Upper lobe of left lung (tissue), 6 donors: ENCODE results near the gene GON7. TPM values are rescaled to one million over a fixed set of nuclear protein-coding genes. Genes with fewer than 3 reads are reported as not detected.
"Not testable (repeated sequence)": the region's sequence is repeated elsewhere in the genome, so short reads cannot be mapped to it uniquely, and the experiment has no call there.

ENCODE experiments used
- ATAC-seq, 2 donors: fragments of 200-7000 bp; cut with Tn5 transposase; one replicate each; pipeline ENCODE4 v1.9.1; 2022; ENCODE audit warnings: mild to moderate bottlenecking in 2 of 2, moderate library complexity in 2 of 2; ENCODE audit not compliant: low FRiP score in 2 of 2
- DNase-seq, 2 donors: peaks; one replicate each; pipeline ENCODE4 v3.0.0-alpha.2; 2019 to 2020
- H3K27ac ChIP-seq, 4 donors: fragments of 200-600 bp; sonication (generic); one replicate each; pipeline ENCODE4 v1.5.1; 2016 to 2019
- H3K27me3 ChIP-seq, 4 donors: fragments of 200-600 bp; sonication (generic); one replicate each; pipeline ENCODE4 v1.5.1; 2017 to 2019
- H3K36me3 ChIP-seq, 4 donors: fragments of 200-600 bp; sonication (generic); one replicate each; pipeline ENCODE4 v1.5.1; 2016 to 2019
- H3K4me1 ChIP-seq, 4 donors: fragments of 200-600 bp; sonication (generic); one replicate each; pipeline ENCODE4 v1.5.1; 2018 to 2019
- H3K4me3 ChIP-seq, 4 donors: fragments of 200-600 bp; sonication (generic); one replicate each; pipeline ENCODE4 v1.5.1; 2017 to 2019; ENCODE audit warnings: mild to moderate bottlenecking in 2 of 4, moderate library complexity in 1 of 4
- H3K9me3 ChIP-seq, 4 donors: fragments of 200-600 bp; sonication (generic); one replicate each; pipeline ENCODE4 v1.5.1; 2018 to 2019
- EP300 ChIP-seq, 4 donors: sonication (generic); formaldehyde crosslinking; IDR thresholded peaks; one replicate each; pipeline ENCODE4 v1.5.1; 2017; ENCODE audit warnings: antibody characterized with exemption in 4 of 4, control low read depth in 2 of 4
- POLR2A ChIP-seq, 4 donors: fragments of 450-650 bp; IDR thresholded peaks; one replicate each; pipeline ENCODE4 v1.5.1; 2016 to 2017; ENCODE audit warnings: antibody characterized with exemption in 4 of 4, mild to moderate bottlenecking in 2 of 4
- POLR2AphosphoS5 ChIP-seq, 2 donors: sonication (generic); formaldehyde crosslinking; IDR thresholded peaks; one replicate each; pipeline ENCODE4 v1.5.1; 2017; ENCODE audit warnings: antibody characterized with exemption in 2 of 2
- WGBS, 2 donors: methylation state at CpG; one replicate each; pipeline ENCODE4 v1.1.5; 2017 to 2018; 5-methylcytosine and 5-hydroxymethylcytosine counted together
- total RNA-seq, 6 donors: library from RNA; depleted of rRNA in 4 of 6; stranded (reverse); fragments of >200 nt in 4 of 6; gene quantifications; one replicate each; pipeline versions ENCODE4 v1.1.0 to v1.2.1, GENCODE V29; 2016 to 2021
- TF ChIP-seq, protein P1 (sequence below), 6 experiments: fragments of 450-650 bp in 4 of 6; fragments of 200-600 bp in 2 of 6; sonication (generic) in 2 of 6; IDR thresholded peaks; one replicate each; pipeline ENCODE4 v1.5.1; 2016 to 2019; ENCODE audit warnings: antibody characterized with exemption in 6 of 6
- donor health status: DM: no; HTN: no; CAD: no; lungs with moderate emphysema.
- donor health status: DM: no; HTN: yes; CAD: no; lungs with severe emphysema.

GON7 gene
- total RNA-seq, 6 donors from 2014 or later = 7.5 to 31.1 (median 14.7) TPM

DNA sequence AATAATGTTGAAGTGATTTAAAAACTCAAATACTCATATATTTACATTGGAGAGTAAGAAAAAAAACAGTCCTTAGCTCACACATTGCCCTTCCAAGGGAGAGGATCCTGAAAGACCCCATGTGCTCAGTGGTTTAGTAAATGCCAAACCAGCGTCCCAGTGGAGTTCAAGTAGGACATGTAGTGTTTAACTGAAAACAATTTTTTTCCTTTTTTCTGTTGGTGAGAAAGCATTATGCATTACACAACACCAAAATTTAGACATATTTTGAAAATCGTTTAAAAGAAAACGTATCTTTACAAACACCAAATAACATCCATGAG, 33.8 kb upstream of the GON7 start:
- Histone ChIP-seq H3K4me3 (no peak overlapping the region), H3K36me3 (peaks cover 16 to 68% (median 46%) of the 10 kb centered on the region in 4 donors), H3K9me3 (no peaks in the 10 kb centered on the region), H3K27me3 (no peaks in the 10 kb centered on the region), H3K27ac (no peak overlapping the region), H3K4me1 (no peaks in the 10 kb centered on the region)
- 81 to 84% methylated on average over 3 of the region's 3 CpGs for WGBS, 2 donors
- ATAC-seq (no peak), DNase-seq (no peak)
- no peak for TF ChIP-seq POLR2AphosphoS5 (IDR thresholded peaks at IDR 0.05)

DNA sequence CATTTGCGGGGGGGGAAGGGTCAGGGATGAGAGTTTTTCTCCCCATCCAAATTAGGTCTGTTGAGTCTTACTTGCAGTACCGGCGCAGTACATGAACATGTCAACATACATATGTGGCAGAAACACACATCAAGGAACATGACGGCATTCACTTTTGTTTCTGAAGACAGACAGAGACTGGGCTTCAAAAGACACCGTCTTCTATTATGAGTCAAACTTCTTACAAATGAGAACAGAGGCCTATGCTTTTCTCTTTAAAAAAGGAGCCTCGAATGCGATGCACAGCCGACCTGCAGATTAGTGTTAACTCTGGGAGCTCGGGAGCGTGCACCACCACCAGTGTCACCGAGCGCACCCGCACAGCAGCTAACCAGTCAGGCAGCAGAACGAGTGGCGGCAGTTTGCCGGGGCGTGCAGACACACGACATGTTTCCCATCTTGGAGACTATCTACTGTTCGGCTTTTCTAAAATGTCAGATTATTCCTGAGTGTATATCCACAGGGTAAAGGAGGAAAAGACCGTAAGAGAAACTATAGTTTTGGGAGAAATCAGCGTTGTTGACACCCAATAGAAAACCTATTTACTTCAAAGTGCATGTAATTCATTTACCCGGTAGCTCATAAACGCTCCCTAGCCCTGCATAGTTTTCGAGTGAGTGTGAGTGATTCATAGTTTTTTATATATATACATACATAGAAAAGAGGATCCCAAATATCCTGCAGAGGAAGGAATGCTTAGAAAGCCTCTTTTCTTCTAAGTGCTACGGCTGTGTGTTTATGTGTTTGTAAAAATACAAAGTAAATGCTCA, 33.2 kb upstream of the GON7 start:
- WGBS, 2 donors = 93% methylated on average over 25 of the region's 25 CpGs
- Histone ChIP-seq H3K4me1 (no peaks in the 10 kb centered on the region), H3K27me3 (no peaks in the 10 kb centered on the region), H3K36me3 (peaks cover 16 to 62% (median 40%) of the 10 kb centered on the region in 4 donors), H3K4me3 (no peak overlapping the region), H3K27ac (no peak overlapping the region), H3K9me3 (no peaks in the 10 kb centered on the region)
- ATAC-seq = no peak
- no peak for TF ChIP-seq POLR2A (IDR thresholded peaks at IDR 0.05)
- no peak for TF ChIP-seq POLR2AphosphoS5 (IDR thresholded peaks at IDR 0.05)
- TF ChIP-seq, protein P1, sequence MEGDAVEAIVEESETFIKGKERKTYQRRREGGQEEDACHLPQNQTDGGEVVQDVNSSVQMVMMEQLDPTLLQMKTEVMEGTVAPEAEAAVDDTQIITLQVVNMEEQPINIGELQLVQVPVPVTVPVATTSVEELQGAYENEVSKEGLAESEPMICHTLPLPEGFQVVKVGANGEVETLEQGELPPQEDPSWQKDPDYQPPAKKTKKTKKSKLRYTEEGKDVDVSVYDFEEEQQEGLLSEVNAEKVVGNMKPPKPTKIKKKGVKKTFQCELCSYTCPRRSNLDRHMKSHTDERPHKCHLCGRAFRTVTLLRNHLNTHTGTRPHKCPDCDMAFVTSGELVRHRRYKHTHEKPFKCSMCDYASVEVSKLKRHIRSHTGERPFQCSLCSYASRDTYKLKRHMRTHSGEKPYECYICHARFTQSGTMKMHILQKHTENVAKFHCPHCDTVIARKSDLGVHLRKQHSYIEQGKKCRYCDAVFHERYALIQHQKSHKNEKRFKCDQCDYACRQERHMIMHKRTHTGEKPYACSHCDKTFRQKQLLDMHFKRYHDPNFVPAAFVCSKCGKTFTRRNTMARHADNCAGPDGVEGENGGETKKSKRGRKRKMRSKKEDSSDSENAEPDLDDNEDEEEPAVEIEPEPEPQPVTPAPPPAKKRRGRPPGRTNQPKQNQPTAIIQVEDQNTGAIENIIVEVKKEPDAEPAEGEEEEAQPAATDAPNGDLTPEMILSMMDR (IDR thresholded peaks at IDR 0.05) = no peak
- TF ChIP-seq EP300 (IDR thresholded peaks at IDR 0.05) = no peak
- no peak for DNase-seq

DNA sequence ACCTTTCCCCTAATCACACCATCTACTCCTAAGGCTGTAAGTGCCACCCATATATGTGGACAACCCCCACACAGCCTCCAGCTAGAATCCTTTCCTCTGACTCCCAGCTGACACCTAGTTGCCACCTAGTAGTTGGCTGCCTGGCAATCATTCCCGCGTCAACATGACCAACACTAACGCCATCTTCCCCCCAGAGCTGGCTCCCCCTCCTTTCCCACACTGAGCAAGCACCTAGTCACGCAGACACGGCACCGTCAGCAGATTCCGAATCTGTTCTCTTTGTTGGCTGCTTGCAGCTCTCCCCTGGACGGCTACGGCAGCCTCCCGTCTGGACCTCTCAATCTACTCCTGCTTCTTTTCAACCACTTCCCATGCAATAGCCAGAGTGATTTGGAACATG, 27.9 kb upstream of the GON7 start:
- Histone ChIP-seq H3K4me1 (peaks cover 0 to 11% (median 8%) of the 10 kb centered on the region in 4 donors), H3K36me3 (peaks cover 0 to 10% (median 0%) of the 10 kb centered on the region in 4 donors), H3K27me3 (no peaks in the 10 kb centered on the region), H3K9me3 (no peaks in the 10 kb centered on the region), H3K4me3 (no peak overlapping the region), H3K27ac (no peak overlapping the region)
- WGBS, 2 donors = 68 to 69% methylated on average over 10 of the region's 10 CpGs
- DNase-seq (no peak), ATAC-seq (no peak)
- TF ChIP-seq, protein P1 (IDR thresholded peaks at IDR 0.05) = no peak
- TF ChIP-seq POLR2AphosphoS5 (IDR thresholded peaks at IDR 0.05) (no peak), EP300 (IDR thresholded peaks at IDR 0.05) (no peak), POLR2A (IDR thresholded peaks at IDR 0.05) (no peak)

DNA sequence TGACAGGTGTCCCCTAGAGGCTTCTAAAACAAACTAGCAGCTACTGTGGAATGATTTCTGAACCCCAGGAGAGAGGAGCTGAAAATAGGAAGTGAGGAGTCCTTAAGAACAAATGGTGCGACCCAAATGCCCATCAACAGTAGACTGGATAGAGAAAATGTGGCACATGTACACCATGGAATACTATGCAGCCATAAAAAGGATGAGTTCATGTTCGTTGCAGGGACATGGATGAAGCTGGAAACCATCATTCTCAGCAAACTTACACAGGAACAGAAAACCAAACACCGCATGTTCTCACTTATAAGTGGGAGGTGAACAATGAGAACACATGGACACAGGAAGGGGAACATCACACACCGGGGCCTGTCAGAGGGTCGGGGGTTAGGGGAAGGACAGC, 26.2 kb upstream of the GON7 start:
- H3K36me3 ChIP-seq = peaks cover 0 to 15% (median 10%) of the 10 kb centered on the region in 4 donors
- DNase-seq, H3K9me3 ChIP-seq, ATAC-seq, H3K27me3 ChIP-seq, H3K27ac ChIP-seq, H3K4me3 ChIP-seq: not testable (repeated sequence)
- H3K4me1 ChIP-seq = peaks cover 0 to 11% (median 8%) of the 10 kb centered on the region in 4 donors
- WGBS, 2 donors = 81 to 86% methylated on average over 5 of the region's 5 CpGs

DNA sequence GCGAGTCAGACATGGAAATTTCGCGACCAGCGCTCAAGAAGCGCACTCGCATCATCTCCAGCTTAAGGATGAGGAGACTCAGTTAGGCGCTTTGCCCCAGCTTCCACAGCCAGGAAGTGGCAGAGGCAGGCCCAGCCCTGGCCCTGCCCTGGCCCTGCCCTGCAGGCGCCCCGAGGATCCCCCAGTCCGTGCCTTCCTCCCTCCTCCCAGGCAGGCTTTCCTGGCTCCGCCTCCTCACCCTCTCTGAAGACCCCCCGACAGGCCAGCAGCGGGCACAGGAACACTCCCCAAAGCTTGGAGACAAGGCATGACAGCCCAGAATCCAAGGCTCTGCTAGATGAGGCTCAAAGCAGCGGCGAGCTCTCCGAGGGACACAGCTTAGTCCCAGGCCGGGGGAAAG, 25.3 kb upstream of the GON7 start:
- Histone ChIP-seq H3K27me3 (no peaks in the 10 kb centered on the region), H3K27ac (no peak overlapping the region), H3K4me1 (peaks cover 0 to 11% (median 8%) of the 10 kb centered on the region in 4 donors), H3K4me3 (no peak overlapping the region), H3K9me3 (no peaks in the 10 kb centered on the region), H3K36me3 (peaks cover 7 to 24% (median 20%) of the 10 kb centered on the region in 4 donors)
- 63 to 76% methylated on average over 10 to 17 of the region's 17 CpGs for WGBS, 2 donors
- ATAC-seq (no peak), DNase-seq (no peak)
- TF ChIP-seq POLR2A (IDR thresholded peaks at IDR 0.05) = no peak
- TF ChIP-seq EP300 (IDR thresholded peaks at IDR 0.05) = no peak
- no peak for TF ChIP-seq POLR2AphosphoS5 (IDR thresholded peaks at IDR 0.05)
- TF ChIP-seq, protein P1 (IDR thresholded peaks at IDR 0.05) = no peak
